ENCODE measurements around the gene SPECC1. TPM values are rescaled to one million over a fixed set of nuclear protein-coding genes. Genes with fewer than 3 reads are reported as not detected.
"Not testable (repeated sequence)": the region's sequence is repeated elsewhere in the genome, so short reads cannot be mapped to it uniquely, and the experiment has no call there.

The SPECC1 gene
- total RNA-seq, 1 experiment from 2014 or later, result 55.3 TPM

DNA sequence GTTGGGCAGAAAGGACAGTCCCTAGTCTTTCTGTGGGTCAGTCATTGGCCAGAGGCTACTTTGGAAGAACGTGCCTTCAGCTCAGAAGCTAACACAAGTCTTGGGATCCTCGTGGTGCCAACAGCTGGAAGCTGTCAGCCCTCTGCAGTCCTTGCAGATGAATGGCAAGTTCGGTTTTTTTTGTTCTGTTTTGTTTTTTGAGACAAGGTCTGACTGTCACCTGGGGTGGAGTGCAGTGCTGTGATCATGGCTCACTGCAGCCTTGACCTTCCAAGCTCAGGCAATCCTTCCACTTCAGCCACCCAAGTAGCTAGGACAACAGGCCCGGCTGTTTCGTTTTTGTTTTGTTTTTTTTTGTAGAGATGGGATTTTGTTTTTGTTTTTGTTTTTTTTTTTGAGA is 149.4 kb downstream of the SPECC1 start:
- no TSS peak for BruUV-seq (replicated peaks)
- H3K27me3 Mint-ChIP-seq (ENCODE audit: insufficient read depth, unreplicated experiment), result no peaks in the 10 kb centered on the region

DNA sequence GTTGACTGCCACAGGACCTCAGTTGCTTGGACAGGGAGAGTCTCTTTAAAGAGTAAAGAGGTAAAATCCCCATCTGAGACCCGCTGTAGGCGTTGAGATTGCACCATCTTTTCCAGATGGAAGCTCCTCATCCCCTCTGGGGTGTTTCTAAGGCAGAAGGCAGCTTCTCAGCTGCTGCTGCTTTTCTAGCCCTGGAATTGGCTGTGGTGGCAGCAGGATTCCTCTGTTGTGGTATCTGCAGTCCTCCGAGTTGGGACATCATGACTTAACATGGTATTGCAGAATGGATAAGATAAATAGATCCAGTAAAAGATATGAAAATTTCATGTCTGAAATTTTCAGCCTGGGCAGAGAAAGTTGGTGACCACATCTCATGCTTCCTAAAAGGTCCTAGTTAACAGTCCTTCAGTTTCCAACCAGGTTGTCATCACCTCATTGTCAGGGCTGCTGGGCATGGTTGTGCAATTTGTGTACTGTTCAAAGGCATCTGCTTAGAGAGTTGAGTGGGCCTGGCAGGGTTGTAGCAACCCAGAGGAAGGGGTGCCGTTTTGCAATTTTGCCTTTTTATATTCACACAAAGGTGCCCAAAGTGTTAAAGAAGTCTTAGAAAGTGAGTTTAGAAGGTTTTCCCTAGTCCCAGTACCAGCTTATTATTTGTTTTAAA is 150.4 kb downstream of the SPECC1 start:
- CTCF ChIA-PET, result interaction anchor here (2.0 kb wide), 1 partner anchor 67 kb away, joined by 9 read pairs; no protein-coding TSS in a partner anchor
- TF ChIP-seq, protein P1, sequence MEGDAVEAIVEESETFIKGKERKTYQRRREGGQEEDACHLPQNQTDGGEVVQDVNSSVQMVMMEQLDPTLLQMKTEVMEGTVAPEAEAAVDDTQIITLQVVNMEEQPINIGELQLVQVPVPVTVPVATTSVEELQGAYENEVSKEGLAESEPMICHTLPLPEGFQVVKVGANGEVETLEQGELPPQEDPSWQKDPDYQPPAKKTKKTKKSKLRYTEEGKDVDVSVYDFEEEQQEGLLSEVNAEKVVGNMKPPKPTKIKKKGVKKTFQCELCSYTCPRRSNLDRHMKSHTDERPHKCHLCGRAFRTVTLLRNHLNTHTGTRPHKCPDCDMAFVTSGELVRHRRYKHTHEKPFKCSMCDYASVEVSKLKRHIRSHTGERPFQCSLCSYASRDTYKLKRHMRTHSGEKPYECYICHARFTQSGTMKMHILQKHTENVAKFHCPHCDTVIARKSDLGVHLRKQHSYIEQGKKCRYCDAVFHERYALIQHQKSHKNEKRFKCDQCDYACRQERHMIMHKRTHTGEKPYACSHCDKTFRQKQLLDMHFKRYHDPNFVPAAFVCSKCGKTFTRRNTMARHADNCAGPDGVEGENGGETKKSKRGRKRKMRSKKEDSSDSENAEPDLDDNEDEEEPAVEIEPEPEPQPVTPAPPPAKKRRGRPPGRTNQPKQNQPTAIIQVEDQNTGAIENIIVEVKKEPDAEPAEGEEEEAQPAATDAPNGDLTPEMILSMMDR (IDR thresholded peaks at IDR 0.05; ENCODE audit: unreplicated experiment), result no peak
- Mint-ChIP-seq H3K4me3 (ENCODE audit: unreplicated experiment) (no peak overlapping the region), H3K4me1 (ENCODE audit: insufficient read depth, unreplicated experiment) (peaks cover 7% of the 10 kb centered on the region), H3K9me3 (ENCODE audit: unreplicated experiment) (no peaks in the 10 kb centered on the region), H3K27ac (ENCODE audit: low read depth, unreplicated experiment) (no peak overlapping the region), H3K27me3 (ENCODE audit: insufficient read depth, unreplicated experiment) (no peaks in the 10 kb centered on the region), H3K36me3 (ENCODE audit: insufficient read depth, unreplicated experiment) (peaks cover 7% of the 10 kb centered on the region)
- POLR2A ChIA-PET, result interaction anchor here (1.0 kb wide), 1 partner anchor 34 kb away, joined by 4 read pairs; no protein-coding TSS in a partner anchor
- no TSS peak for BruUV-seq (replicated peaks)
- intact Hi-C loops (cut with micrococcal nuclease), result loop anchor here (5.0 kb wide), 2 partner anchors 48 to 68 kb away; no protein-coding TSS in a partner anchor
- DNase-seq (ENCODE audit: unreplicated experiment), result no peak

More for the DNA sequence above, 149.4 kb downstream of the SPECC1 start:
- H3K4me3 Mint-ChIP-seq (ENCODE audit: unreplicated experiment), result no peak overlapping the region
- intact Hi-C loops (cut with micrococcal nuclease), result loop anchor here (5.0 kb wide), 2 partner anchors 49 to 69 kb away; no protein-coding TSS in a partner anchor
- ChIA-PET CTCF (interaction anchor here (0.6 to 2.0 kb wide), 4 partner anchors 22 to 243 kb away, joined by 3 to 9 read pairs (median 4); no protein-coding TSS in a partner anchor), POLR2A (interaction anchor here (1.1 to 4.0 kb wide), 8 partner anchors 9 to 69 kb away, joined by 3 to 44 read pairs (median 15); no protein-coding TSS in a partner anchor)
- H3K9me3 Mint-ChIP-seq (ENCODE audit: unreplicated experiment), result no peaks in the 10 kb centered on the region
- no peak for DNase-seq (ENCODE audit: unreplicated experiment)
- peaks cover 7% of the 10 kb centered on the region for H3K4me1 Mint-ChIP-seq (ENCODE audit: insufficient read depth, unreplicated experiment)
- peaks cover 5% of the 10 kb centered on the region for H3K36me3 Mint-ChIP-seq (ENCODE audit: insufficient read depth, unreplicated experiment)
- TF ChIP-seq, protein P1 (IDR thresholded peaks at IDR 0.05; ENCODE audit: unreplicated experiment), result no peak
- no peak overlapping the region for H3K27ac Mint-ChIP-seq (ENCODE audit: low read depth, unreplicated experiment)

DNA sequence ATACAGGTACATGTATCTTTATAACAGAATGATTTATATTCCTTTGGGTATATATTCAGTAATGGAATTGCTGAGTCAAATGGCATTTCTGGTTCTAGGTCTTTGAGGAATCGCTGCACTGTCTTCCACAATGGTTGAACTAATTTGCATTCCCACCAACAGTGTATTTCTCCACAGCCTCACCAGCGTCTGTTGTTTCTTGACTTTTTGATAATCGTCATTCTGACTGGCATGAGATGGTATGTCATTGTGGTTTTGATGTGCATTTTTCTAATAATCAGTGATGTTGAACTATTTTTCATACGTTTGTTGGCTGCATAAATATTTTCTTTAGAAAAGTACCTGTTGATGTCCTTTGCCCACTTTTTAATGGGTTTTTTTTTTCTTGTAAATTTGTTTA is 156.4 kb downstream of the SPECC1 start:
- H3K4me3 Mint-ChIP-seq (ENCODE audit: unreplicated experiment); H3K27me3 Mint-ChIP-seq (ENCODE audit: insufficient read depth, unreplicated experiment); H3K27ac Mint-ChIP-seq (ENCODE audit: low read depth, unreplicated experiment); DNase-seq (ENCODE audit: unreplicated experiment); H3K9me3 Mint-ChIP-seq (ENCODE audit: unreplicated experiment); H3K4me1 Mint-ChIP-seq (ENCODE audit: insufficient read depth, unreplicated experiment); intact Hi-C loops (cut with micrococcal nuclease); H3K36me3 Mint-ChIP-seq (ENCODE audit: insufficient read depth, unreplicated experiment); BruUV-seq (replicated peaks): not testable (repeated sequence)
- POLR2A ChIA-PET, result interaction anchor here (2.0 kb wide), 1 partner anchor 9 kb away, joined by 6 read pairs; no protein-coding TSS in a partner anchor
- CTCF ChIA-PET, result interaction anchor here (0.6 kb wide), 1 partner anchor 778 kb away, joined by 3 read pairs; no protein-coding TSS in a partner anchor

DNA sequence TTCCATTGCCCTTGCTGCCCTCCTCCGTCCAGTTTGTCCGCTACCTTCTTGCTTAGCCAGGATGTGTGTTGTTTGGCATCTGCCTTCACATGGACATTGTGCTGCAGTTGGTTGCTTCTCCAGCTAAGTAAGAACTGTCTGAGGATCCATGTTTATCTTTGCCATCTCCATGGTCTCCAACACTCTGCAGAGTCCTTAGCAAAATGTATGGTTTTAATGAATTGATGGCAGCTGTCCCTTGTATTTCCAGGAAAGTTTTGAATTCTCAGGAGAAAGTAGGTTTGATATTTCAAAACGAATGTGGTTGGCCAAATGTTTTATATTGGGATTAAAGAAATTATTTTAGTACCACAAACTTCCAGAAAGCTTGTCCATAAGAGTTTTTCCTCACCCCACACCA is 160.9 kb downstream of the SPECC1 start:
- ChIA-PET CTCF (no interaction called here), POLR2A (interaction anchor here (1.2 kb wide), 1 partner anchor 12 kb away, joined by 4 read pairs; no protein-coding TSS in a partner anchor)
- TF ChIP-seq, protein P1 (IDR thresholded peaks at IDR 0.05; ENCODE audit: unreplicated experiment), result no peak
- BruUV-seq (replicated peaks), result no TSS peak
- Mint-ChIP-seq H3K9me3 (ENCODE audit: unreplicated experiment) (no peaks in the 10 kb centered on the region), H3K4me1 (ENCODE audit: insufficient read depth, unreplicated experiment) (peaks cover 24% of the 10 kb centered on the region), H3K27me3 (ENCODE audit: insufficient read depth, unreplicated experiment) (no peaks in the 10 kb centered on the region), H3K27ac (ENCODE audit: low read depth, unreplicated experiment) (peak overlapping the region; percentile 27), H3K4me3 (ENCODE audit: unreplicated experiment) (no peak overlapping the region), H3K36me3 (ENCODE audit: insufficient read depth, unreplicated experiment) (no peaks in the 10 kb centered on the region)
- intact Hi-C loops (cut with micrococcal nuclease), result no loop called here
- DNase-seq (ENCODE audit: unreplicated experiment), result no peak
